HK-2 (cell line): ENCODE data around the gene BICC1.

Source experiments
- DNase-seq: peaks from one replicate; pipeline ENCODE4 v3.0.0-alpha.2; 2018; ENCODE audit not compliant: unreplicated experiment

BICC1 gene

GRCh38 chr10:58560068-58560467, 47.4 kb downstream of the BICC1 start:
- no peak for DNase-seq

- DNase-seq: no peak
Measured at GRCh38 chr10:58565271-58565670, 52.6 kb downstream of the BICC1 start.

GRCh38 chr10:58567652-58568051, 55.0 kb downstream of the BICC1 start:
- DNase-seq: no peak

GRCh38 chr10:58568428-58568935, 55.8 kb downstream of the BICC1 start:
- DNase-seq: no peak

- no peak for DNase-seq
Measured at GRCh38 chr10:58570307-58570723, 57.6 kb downstream of the BICC1 start.

GRCh38 chr10:58570979-58571378, 58.3 kb downstream of the BICC1 start:
- DNase-seq: no peak

GRCh38 chr10:58573144-58573543, 60.5 kb downstream of the BICC1 start:
- no peak for DNase-seq

GRCh38 chr10:58574058-58574457, 61.4 kb downstream of the BICC1 start:
- no peak for DNase-seq

- no peak for DNase-seq
Measured at GRCh38 chr10:58575491-58575890, 62.8 kb downstream of the BICC1 start.

- DNase-seq: no peak
Measured at GRCh38 chr10:58576751-58577436, 64.2 kb downstream of the BICC1 start.

- DNase-seq: no peak
Measured at GRCh38 chr10:58577437-58577777, 64.7 kb downstream of the BICC1 start.

GRCh38 chr10:58578366-58578765, 65.7 kb downstream of the BICC1 start:
- no peak for DNase-seq

- DNase-seq: no peak
Measured at GRCh38 chr10:58579011-58579655, 66.5 kb downstream of the BICC1 start.

- no peak for DNase-seq
Measured at GRCh38 chr10:58582045-58582444, 69.4 kb downstream of the BICC1 start.

GRCh38 chr10:58585435-58585834, 72.8 kb downstream of the BICC1 start:
- no peak for DNase-seq

GRCh38 chr10:58586282-58587245, 73.9 kb downstream of the BICC1 start:
- DNase-seq: no peak

GRCh38 chr10:58587676-58588075, 75.0 kb downstream of the BICC1 start:
- DNase-seq: no peak

- no peak for DNase-seq
Measured at GRCh38 chr10:58588673-58589265, 76.1 kb downstream of the BICC1 start.

GRCh38 chr10:58590152-58590840, 77.6 kb downstream of the BICC1 start:
- DNase-seq: no peak

GRCh38 chr10:58590924-58591323, 78.3 kb downstream of the BICC1 start:
- DNase-seq: no peak

GRCh38 chr10:58593008-58593407, 80.3 kb downstream of the BICC1 start:
- no peak for DNase-seq
